ENCODE data around the gene PRODH.
"Not testable (repeated sequence)": the region's sequence is repeated elsewhere in the genome, so short reads cannot be mapped to it uniquely, and the experiment has no call there.

The PRODH gene

GRCh38 chr22:18953128-18953527 is 17.0 kb upstream of the PRODH start:
- not testable (repeated sequence) for DNase-seq (ENCODE audit: low read depth)

- no peak for DNase-seq (ENCODE audit: low read depth)
Measured at GRCh38 chr22:18952022-18952421, 15.9 kb upstream of the PRODH start.

GRCh38 chr22:18950141-18950540 is 14.0 kb upstream of the PRODH start:
- no peak for DNase-seq (ENCODE audit: low read depth)

- no peak for DNase-seq (ENCODE audit: low read depth)
Measured at GRCh38 chr22:18947905-18948304, 11.8 kb upstream of the PRODH start.

GRCh38 chr22:18947105-18947504 is 11.0 kb upstream of the PRODH start:
- DNase-seq (ENCODE audit: low read depth), result not testable (repeated sequence)

- DNase-seq (ENCODE audit: low read depth), result not testable (repeated sequence)
Measured at GRCh38 chr22:18938691-18939090, 2.6 kb upstream of the PRODH start.

- not testable (repeated sequence) for DNase-seq (ENCODE audit: low read depth)
Measured at GRCh38 chr22:18934688-18935087, 1.4 kb downstream of the PRODH start.

GRCh38 chr22:18933914-18934313 is 2.2 kb downstream of the PRODH start:
- DNase-seq (ENCODE audit: low read depth), result no peak

GRCh38 chr22:18931905-18932652 is 4.0 kb downstream of the PRODH start:
- DNase-seq (ENCODE audit: low read depth), result no peak

GRCh38 chr22:18929459-18929858 is 6.6 kb downstream of the PRODH start:
- no peak for DNase-seq (ENCODE audit: low read depth)

- DNase-seq (ENCODE audit: low read depth), result no peak
Measured at GRCh38 chr22:18927573-18927972, 8.5 kb downstream of the PRODH start.

GRCh38 chr22:18927020-18927419 is 9.1 kb downstream of the PRODH start:
- no peak for DNase-seq (ENCODE audit: low read depth)

- DNase-seq (ENCODE audit: low read depth), result no peak
Measured at GRCh38 chr22:18925368-18926064, 10.6 kb downstream of the PRODH start.

- not testable (repeated sequence) for DNase-seq (ENCODE audit: low read depth)
Measured at GRCh38 chr22:18920257-18920902, 15.7 kb downstream of the PRODH start.

GRCh38 chr22:18917818-18918217 is 18.3 kb downstream of the PRODH start:
- not testable (repeated sequence) for DNase-seq (ENCODE audit: low read depth)

- not testable (repeated sequence) for DNase-seq (ENCODE audit: low read depth)
Measured at GRCh38 chr22:18915550-18915949, 20.5 kb downstream of the PRODH start.

GRCh38 chr22:18914558-18914957 is 21.5 kb downstream of the PRODH start:
- not testable (repeated sequence) for DNase-seq (ENCODE audit: low read depth)

- not testable (repeated sequence) for DNase-seq (ENCODE audit: low read depth)
Measured at GRCh38 chr22:18912264-18912946, 23.7 kb downstream of the PRODH start.

- not testable (repeated sequence) for DNase-seq (ENCODE audit: low read depth)
Measured at GRCh38 chr22:18911535-18911934, 24.6 kb downstream of the PRODH start.

GRCh38 chr22:18909556-18909955 is 26.5 kb downstream of the PRODH start:
- DNase-seq (ENCODE audit: low read depth), result no peak

GRCh38 chr22:18906896-18907295 is 29.2 kb downstream of the PRODH start:
- no peak for DNase-seq (ENCODE audit: low read depth)

GRCh38 chr22:18906410-18906745 is 29.7 kb downstream of the PRODH start:
- not testable (repeated sequence) for DNase-seq (ENCODE audit: low read depth)

Data from stimulated activated CD8-positive, alpha-beta memory T cell treated with anti-CD3 and anti-CD28 coated beads, Interleukin-12 subunit alpha, Interleukin-12 subunit beta, amount 100 ng/mL, for 1 hour (primary cell).